Measurements from ENCODE around the gene IFNAR1.
"Not testable (repeated sequence)": the region's sequence is repeated elsewhere in the genome, so short reads cannot be mapped to it uniquely, and the experiment has no call there.

Gene IFNAR1

DNA sequence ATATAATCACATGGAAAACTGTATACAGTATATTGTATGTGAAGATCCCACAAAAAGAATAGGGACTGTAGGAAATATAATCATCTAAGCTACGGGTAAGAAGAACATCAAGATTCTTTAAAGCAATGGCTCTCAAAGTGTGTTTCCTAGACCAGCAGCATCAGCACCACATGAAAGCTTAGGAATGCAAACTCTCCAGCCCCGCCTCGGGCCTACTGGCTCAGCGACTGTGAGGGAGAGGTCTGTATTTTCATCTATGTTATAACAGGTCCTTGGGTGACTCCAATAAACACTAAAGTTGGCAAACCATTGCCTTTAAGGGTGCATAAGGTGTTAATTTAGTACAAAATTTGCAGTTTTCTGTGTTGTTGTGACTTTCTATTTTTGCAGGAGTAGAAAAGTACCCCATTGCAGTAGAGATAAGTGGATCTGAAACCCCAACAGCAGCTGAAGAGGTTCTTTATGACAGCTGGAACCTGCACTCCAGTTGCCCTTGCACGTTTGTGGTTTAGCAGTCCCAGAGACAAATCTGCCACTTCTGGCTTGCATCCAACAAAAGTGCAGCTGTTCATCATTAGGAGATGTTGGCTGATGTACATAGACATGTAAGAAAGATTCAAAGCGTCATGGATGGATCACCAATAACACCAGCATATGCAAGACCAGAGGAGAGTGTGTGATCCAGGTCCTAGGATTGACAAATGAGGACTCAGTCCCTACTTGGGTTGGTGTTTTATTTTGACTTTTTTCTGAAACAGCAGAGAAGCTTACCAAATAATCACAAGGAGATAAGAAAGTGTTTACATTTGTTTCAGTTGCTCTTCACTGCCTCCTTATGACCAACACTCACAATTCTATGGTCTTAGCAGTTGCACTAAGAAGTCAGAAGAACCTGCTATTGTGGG, 15.9 kb upstream of the IFNAR1 start:
- peak; percentile 70 for DNase-seq

DNA sequence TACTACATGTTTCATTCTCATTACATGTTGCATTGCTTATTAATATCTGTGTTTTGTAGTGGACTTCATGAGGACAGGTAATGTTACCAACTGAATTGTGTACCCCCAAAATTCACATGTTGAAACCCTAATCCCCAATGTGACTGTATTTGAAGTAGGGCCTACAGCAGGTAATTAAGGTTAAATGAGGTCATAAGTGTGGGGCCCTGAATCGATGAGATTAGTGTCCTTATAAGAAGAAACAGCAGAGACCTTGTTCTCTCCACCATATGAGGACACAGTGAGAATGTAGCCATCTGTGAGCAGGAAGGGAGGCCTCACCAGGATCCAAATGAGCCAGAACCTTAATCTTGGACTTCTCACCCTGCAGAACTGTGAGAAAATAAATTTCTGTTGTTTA, 15.0 kb upstream of the IFNAR1 start:
- no peak for DNase-seq

DNA sequence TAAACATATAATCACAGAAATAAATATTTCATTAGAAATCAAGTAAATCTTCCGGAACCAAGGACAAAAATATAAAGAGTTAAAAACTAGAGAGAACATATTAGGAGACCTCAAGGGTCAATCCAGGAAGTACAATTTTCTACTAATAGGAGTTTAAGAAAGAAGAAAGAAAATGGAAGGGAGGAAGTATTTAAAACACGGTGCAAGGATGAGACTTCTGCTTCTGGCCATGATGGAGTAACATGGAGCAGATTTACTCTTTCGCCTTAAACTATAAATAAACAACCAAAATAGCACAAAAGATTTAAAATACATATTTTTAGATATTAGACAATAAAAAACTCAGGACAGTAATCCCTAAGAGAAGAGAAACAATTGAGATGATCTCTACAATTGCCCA, 12.6 kb upstream of the IFNAR1 start:
- no peak for DNase-seq

DNA sequence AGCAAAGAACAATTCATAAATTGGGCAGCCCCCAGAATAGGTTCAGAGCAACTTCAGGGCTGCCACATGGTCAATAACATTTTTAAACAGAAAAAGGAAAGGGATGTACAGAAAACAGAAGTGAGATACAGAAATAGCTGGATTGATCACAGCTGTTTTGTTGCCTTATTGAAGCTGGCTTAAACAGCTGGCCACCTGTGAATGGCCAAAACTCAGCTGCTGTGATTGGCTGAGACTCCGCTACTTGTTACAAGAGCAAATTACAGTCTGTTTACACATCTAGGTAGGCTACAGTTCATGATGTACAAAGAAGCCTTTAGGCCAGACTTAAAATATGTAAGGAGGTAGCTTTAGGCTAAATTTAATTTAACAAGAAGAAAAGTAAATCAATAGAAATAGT, 11.6 kb upstream of the IFNAR1 start:
- DNase-seq = no peak

DNA sequence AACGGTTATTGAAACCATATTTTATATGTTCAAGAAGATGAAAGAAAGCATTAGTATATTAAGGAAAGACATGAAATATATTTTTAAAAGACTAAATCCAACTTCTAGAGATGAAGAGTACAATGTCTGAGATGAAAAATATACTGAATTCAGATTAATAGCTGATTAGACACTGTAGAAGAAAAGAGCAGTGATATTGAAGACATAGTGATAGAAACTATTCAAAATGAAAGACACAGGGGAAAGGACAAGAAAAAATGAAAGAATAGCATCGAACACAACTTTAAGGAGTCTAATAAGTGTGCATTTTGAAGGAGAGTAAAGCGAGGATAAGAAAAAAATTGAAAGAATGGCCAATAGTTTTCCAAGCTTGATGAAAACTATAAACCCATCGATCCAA, 11.2 kb upstream of the IFNAR1 start:
- no peak for DNase-seq

DNA sequence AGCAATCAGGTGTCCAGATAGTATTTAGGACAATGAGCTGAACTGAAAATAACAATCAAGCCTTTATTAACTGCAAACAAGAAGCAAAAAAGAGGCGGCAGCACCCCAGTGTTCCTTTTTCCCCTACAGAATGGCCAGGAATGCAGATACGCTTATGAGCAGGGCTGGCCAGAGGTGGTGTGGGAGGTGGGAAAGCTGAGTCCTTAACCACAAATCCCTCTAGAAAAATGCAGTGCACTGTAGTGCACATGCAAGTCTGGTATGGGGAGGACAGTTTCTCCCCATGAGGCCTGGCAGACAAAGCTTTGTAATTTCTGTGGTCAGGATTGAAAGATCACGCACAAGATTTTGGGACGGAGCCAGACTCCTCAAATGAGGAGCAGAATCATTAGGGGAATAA, 10.7 kb upstream of the IFNAR1 start:
- DNase-seq = no peak

DNA sequence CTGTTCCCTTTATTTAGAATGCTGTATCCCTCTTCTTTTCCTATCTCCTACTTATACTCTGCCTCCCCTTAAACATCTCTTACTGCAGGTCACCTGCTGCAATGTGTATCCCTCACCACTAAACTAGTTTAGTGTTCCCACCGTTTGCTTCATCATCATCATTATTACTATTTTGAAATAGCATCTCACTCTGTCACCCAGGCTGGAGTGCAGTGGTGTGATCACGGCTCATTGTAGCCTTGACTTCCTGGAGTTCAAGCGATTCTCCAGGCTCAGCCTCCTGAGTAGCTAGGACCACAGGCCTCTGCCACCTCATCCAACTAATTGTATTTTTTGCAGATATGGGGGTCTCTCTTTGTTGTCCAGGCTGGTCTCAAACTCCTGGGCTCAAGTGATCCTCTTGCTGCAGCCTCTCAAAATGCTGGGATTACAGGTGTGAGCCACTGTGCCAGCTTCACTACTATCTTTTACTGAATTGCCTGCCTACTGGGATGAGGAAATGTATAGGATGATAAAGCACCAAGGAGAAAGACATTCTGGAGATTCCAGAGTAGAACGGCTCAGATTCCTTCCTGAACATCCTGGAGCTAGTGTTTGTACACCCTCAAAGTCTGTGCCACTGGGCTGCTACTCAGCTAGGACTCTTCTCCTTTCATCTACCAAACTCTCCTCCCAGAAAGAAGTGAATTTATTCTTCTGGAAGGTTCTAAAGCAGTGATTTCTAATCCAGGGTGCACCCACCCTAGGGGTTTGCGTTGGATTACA, 8.6 kb upstream of the IFNAR1 start:
- DNase-seq = no peak

DNA sequence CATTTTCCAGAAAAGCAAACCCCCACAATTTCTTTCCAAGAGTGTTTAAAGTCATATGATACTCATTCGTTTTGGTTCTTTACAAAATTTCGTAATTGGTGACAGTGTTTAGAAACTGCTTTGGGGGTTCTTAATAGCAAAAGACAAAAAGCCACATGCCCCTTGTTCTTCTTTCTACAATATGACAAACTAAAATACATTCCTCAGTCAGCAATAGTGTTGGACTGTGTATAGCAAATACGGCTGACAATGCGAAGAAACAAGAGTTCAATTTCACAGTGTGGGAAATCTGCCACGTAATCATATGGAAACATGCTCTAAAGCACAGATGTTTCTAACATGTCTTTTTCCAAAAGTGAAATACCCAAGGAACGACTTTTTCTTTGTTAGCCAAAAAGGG, 7.6 kb upstream of the IFNAR1 start:
- DNase-seq = no peak

DNA sequence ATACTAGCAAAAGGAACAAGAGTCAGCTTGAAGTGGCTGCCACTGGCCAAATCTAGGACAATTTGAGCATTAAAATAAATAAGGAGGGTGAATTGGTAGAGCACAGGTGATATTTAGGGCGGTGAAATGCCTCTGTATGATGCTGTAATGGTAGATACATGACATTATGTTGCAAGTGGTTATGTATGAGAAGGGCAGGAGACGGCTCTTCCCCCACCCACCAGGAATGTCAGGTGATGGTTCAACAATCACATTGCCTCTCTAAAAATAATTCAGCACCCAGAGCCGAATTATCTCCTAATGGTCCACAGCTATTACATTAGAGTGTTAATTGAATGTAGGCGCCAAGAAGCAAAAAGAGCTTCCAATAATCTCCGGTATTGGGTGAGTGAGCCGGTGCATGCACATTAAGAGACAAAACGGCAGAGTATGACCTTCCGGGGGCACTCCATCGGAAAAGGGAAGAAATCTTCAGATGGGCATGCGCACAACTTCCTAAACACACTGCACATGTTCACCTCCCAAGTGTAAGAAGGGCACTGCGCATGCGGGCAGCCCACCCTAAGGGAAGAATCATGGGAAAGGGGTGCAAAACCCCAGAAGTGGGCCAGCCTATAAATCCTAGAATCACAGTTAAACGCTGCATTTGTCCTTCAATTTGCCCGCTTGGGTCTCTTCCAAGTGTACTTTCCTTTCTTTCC, 6.8 kb upstream of the IFNAR1 start:
- no peak for DNase-seq

DNA sequence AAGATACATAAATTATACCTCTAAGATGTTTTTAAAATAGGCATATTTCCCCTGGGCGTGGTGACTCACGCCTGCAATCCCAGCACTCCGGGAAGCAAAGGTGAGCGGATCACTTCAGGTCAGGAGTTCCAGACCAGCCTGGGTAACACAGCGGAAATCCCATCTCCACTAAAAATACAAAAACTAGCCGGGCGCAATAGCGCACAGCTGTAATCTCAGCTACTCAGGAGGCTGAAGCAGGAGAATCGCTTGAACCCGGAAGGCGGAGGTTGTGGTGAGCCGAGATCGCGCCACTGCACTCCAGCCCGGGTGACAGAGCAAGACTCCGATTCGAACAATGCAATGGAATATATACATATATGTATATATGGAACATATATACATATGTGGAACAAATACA, 3.8 kb upstream of the IFNAR1 start:
- DNase-seq = not testable (repeated sequence)

DNA sequence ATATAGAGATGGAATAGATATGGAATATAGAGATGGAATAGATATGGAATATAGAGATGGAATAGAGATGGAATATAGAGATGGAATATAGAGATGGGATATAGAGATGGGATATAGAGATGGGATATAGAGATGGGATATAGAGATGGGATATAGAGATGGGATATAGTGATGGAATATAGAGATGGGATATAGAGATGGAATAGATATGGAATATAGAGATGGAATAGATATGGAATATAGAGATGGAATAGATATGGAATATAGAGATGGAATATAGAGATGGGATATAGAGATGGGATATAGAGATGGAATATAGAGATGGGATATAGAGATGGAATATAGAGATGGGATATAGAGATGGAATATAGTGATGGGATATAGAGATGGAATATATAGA, 1.2 kb upstream of the IFNAR1 start:
- not testable (repeated sequence) for DNase-seq

DNA sequence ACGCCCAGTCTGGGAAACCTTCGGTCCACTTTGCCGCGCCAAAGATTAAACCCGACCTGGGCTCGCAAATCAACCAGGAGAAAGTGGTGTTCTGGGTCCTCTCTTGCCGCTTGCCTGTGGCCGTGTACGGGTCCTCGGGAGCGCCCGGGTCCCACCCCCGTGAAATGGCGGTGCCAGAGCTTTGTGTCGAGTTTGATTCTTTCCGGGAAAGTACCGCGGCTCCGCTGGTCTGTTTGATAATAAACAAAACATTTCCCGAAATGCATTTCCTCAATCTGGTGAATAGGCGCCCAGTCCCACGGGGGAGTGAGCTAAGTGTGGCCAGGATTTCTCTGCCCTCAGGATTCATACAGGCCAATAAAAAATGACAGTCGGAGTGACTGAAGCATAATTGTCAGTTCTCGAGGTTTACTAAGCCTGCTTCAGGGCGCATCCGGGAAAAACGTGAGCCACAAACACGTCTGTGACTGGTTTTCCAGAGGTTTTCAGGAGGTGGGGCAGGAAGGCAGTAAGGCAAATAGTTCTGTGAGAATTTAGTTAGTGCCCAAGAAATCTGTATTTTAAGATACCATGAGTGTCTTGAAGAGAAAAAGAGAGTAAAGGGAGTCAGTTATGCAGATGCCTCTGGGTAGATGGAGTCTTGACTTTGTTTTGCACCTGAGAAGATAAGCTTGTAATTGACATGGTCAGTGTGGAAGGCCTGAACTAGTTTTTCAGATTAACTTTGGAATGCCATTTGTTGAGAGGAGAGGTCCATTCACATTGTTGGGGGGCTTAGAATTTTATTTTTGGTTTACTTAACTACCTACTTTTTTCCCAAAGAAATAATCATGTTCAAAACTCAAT, 675 bp downstream of the IFNAR1 start:
- peak; percentile 82 for DNase-seq

DNA sequence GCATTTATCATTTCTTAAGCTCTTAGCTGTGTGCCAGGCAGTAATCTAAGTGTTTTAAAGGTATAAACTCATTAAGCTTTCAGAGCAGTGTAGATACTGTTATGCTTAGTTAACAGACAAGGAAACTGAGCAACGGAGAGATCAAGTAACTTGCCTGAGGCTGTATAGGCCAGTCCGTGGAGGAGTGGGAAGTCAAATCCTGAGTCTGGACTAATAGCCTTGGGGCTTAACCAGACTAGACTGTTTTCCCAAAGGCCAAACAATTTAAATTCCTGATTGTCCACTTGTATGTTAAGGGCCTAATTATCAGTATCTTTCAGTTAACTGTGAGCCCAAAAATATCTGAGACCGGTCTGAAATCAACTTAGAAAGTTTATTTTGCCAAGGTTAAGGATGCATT, 2.6 kb downstream of the IFNAR1 start:
- DNase-seq = no peak

DNA sequence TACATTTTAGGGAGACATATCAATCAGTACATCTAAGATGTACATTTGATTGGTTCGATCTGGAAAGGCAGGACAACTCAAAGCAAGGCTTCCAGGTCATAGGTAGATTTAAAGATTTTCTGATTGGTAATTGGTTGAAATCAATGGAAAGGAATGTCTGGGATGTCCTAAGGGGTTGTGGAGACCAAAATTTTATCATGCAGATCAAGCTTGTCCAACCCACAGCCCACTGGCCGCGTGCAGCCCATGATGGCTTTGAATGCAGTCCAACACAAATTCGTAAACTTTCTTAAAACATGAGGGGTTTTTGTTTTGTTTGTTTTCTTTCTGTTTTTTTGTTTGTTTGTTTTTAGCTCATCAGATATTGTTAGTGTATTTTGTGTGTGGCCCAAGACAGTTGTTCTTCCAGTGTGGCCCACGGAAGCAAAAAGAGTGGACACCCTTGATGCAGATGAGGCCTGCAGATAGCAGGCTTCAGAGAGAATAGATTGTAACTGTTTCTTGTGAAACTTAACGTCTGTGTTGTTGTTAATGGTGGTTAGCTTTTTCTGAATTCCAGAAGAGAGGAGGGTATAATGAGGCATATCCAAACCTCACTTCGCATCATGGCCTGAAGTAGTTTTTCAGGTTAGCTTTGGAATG, 3.1 kb downstream of the IFNAR1 start:
- no peak for DNase-seq

DNA sequence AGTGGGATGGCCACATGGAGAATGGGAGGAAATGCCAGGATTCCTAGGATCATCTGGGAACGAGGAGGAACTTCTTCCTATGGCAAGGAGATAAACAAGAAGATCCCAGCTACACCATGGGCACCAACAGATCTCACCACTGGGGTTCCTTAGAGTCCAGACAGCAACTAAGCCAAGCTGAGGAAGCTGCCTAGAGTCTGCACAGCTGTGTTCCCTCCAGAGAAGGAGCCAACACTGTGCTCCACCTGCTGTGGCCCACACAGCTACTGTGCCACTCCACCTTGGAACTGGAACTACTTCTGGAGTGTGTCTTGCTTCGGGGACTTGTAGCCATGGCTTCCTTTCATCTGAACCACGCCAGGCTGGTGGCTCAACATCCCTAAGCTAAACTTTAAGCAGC, 6.0 kb downstream of the IFNAR1 start:
- DNase-seq = no peak

DNA sequence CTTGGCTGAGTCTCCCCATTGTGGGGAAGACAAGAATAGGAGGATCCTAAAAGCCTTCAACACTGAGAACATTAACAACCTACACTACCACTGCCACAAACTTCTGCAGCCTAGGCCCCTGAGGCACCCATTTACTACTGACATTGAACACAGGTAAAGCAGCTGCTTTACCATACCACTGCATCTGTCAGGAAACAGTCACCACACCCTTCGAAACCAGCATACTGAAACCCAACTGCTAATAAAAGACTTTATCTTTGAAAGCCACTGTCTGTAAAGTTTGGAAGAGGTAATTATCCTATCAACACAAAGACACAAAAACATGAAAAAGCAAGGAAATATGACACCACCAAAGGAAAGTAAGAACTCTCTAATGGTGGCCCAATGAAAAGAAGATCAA, 7.4 kb downstream of the IFNAR1 start:
- no peak for DNase-seq

DNA sequence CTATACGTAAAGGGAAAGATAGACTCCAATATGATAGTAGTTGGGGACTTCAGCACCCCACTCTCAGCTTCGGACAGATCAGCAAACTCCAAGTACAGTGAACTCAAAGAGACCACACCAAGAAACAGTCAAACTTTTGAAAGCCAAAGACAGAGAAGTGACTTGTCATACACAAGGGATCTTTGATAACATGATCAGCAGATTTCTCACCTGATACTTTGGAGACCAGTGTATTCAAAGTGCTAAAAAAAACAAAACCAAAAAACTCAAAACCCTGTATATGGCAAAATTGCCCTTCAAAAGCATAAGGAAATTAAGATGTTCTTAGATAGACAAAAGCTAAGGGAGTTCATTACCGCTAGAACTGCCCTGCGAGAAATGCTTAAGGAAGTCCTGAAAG, 9.4 kb downstream of the IFNAR1 start:
- no peak for DNase-seq

DNA sequence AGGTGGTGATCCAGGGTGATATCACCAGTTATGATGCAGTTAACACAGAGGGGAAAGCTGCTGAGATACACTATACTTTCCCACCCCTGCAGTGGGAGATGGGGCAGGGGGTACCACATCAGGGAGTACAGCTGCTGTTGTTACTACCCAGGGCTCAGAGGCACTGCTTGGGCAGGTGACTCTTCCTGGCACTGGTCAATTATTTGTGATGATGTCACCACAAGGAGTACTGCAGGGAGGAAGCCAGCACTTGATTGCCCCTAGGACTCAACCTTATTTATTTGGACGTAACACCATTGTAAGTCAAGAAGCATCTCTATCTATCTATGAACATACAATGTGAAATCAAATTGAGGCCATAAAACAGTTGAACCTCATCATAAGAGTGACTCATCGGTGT, 10.1 kb downstream of the IFNAR1 start:
- no peak for DNase-seq

DNA sequence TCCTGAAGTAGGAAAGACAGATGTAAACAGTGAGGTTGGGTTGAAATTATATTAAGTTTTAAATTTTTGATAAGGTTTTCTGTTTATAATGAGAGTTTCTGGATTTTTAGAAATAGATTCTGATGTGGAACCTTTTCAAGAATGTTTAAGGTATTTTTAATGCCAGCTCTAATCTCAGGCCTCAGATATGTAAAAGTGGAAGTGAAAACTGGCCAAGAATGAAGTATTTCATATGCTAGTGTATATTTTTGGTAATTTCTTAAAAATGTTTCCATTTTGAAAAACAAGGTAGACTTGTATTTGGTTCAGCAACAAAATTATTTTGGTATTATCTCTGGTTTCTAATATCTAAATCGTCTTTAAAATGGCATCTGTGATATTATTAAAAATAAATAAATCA, 14.4 kb downstream of the IFNAR1 start:
- DNase-seq = no peak

DNA sequence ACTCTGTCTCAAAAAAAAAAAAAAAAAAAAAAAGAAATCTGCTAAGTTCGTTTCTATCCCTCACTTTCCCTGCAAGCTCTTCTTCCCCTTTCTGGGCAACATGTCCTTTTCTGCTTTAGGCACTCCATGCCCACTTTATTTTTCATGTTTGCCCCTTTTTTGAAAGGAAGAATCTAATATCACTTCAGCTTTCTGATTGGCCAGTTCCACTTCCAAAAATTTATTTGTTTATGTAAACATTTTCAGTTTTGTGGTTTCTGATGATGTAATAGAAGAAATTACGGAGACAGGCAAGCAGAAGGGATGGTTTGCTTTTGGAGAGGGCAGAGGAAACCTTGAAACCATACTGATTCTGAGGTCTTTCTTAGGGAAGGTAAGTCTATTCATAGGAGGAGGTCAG, 15.1 kb downstream of the IFNAR1 start:
- no peak for DNase-seq

DNA sequence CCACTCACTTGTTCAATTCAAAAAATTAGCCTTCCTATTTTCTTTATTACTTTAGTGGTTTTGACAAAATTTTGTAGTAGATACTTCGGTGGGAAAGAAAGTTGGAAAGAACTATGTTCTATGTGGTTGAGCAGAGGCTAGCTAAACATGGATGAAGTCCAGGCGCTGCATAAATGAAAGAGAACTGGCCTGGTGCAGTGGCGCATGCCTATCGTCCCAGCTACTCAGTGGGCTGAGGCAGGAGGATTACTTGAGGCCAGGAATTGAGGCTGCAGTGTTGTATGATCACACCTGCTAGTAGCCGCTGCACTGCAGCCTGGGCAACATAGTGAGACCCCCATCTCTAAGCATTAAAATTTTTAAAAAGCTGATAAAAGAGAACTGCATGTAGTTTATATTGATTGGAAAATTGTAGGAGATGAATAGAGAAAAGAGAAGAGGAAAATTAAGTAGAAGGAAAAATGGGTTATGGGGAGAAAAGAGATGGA, 21.0 kb downstream of the IFNAR1 start:
- no peak for DNase-seq

DNA sequence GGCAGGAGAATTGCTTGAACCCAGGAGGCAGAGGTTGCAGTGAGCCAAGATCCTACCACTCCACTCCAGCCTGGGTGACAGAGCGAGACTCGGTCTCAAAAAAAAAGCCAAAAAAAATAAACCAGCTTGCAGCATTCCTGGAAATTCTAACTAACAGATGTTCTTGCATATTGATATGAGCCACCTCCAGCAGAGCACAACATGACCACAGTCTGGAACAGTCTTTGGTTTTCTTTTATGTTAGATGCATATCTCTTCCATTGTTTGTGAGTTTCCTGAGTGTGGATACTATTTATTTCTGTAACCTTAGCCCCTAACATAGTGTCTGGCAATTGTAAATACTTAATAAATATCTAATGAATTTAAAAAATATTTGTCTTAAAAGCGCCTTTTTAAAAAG, 23.9 kb downstream of the IFNAR1 start:
- no peak for DNase-seq
